Measurements from ENCODE around the gene MORN1.

MORN1 gene

GRCh38 chr1:2349806-2350205 is 41.5 kb downstream of the MORN1 start:
- DNase-seq: no peak

- no peak for DNase-seq
Observed at GRCh38 chr1:2348346-2349325, 42.7 kb downstream of the MORN1 start.

- no peak for DNase-seq
Observed at GRCh38 chr1:2347896-2348295, 43.5 kb downstream of the MORN1 start.

- no peak for DNase-seq
Observed at GRCh38 chr1:2347409-2347785, 44.0 kb downstream of the MORN1 start.

GRCh38 chr1:2346691-2347408 is 44.5 kb downstream of the MORN1 start:
- no peak for DNase-seq

- no peak for DNase-seq
Observed at GRCh38 chr1:2345297-2346075, 45.9 kb downstream of the MORN1 start.

GRCh38 chr1:2344744-2345296 is 46.5 kb downstream of the MORN1 start:
- no peak for DNase-seq

GRCh38 chr1:2344121-2344681 is 47.2 kb downstream of the MORN1 start:
- no peak for DNase-seq

- no peak for DNase-seq
Observed at GRCh38 chr1:2343023-2343935, 48.1 kb downstream of the MORN1 start.

GRCh38 chr1:2342384-2343022 is 48.9 kb downstream of the MORN1 start:
- DNase-seq: no peak

- DNase-seq: no peak
Observed at GRCh38 chr1:2341706-2342383, 49.5 kb downstream of the MORN1 start.

GRCh38 chr1:2340918-2341254 is 50.5 kb downstream of the MORN1 start:
- no peak for DNase-seq

GRCh38 chr1:2340086-2340917 is 51.1 kb downstream of the MORN1 start:
- no peak for DNase-seq

GRCh38 chr1:2339206-2340085 is 51.9 kb downstream of the MORN1 start:
- DNase-seq: no peak

- DNase-seq: no peak
Observed at GRCh38 chr1:2337501-2337900, 53.9 kb downstream of the MORN1 start.

GRCh38 chr1:2337081-2337480 is 54.3 kb downstream of the MORN1 start:
- DNase-seq: no peak

- no peak for DNase-seq
Observed at GRCh38 chr1:2336499-2336898, 54.9 kb downstream of the MORN1 start.

- no peak for DNase-seq
Observed at GRCh38 chr1:2335721-2336455, 55.5 kb downstream of the MORN1 start.
